Measurements from ENCODE around the gene MPDZ. TPM values are rescaled to one million over a fixed set of nuclear protein-coding genes. Genes with fewer than 3 reads are reported as not detected.

MPDZ gene
- total and polyA plus RNA-seq, 2 of the 13 experiments (the other 11 are each of a cell fraction or from before 2014, with no cell fraction given): 12.4 to 14.7 TPM

GRCh38 chr9:13322828-13323550, 43.5 kb upstream of the MPDZ start:
- no TSS peak for BruUV-seq (replicated peaks)
- intact Hi-C loops (cut with micrococcal nuclease; ENCODE audit: unreplicated experiment) (no loop called here), in situ Hi-C loops (cut with HindIII; ENCODE audit: extremely low pct_ligation_motif_present, low pct_unique_long_range_greater_than_20kb) (no loop called here)
- H3K4me2 ChIP-seq (ENCODE audit: low read depth, low read length): no peak overlapping the region
- H3K79me2 ChIP-seq (ENCODE audit: insufficient read depth, low read length): no peaks in the 10 kb centered on the region
- ChIA-PET CTCF (ENCODE audit: low intra/inter-chr PET ratio, low total read pairs) (no interaction called here), POLR2A (no interaction called here)
- DNase-seq (ENCODE audit: low spot score): no peak
- WGBS (ENCODE audit: low lambda C conversion rate): 51% methylated on average over 29 of the region's 29 CpGs
- H3K36me3 ChIP-seq (replicated peaks in 1 of 2; ENCODE audit: control insufficient read depth in 1 of 2, insufficient read depth in 2 of 2, low read length in 2 of 2): no peaks in the 10 kb centered on the region
- H3K27me3 ChIP-seq (ENCODE audit: control insufficient read depth in 1 of 2, insufficient read depth in 2 of 2, low read length in 2 of 2): no peaks in the 10 kb centered on the region
- H3K4me3 ChIP-seq (replicated peaks in 1 of 3; ENCODE audit: insufficient read depth in 1 of 3, low read depth in 2 of 3, low read length in 3 of 3): no peak overlapping the region
- H3K9me3 ChIP-seq (ENCODE audit: low read length): peaks cover 9% of the 10 kb centered on the region; the same call in 1 of the 2 replicates
- H3K9ac ChIP-seq (ENCODE audit: insufficient read depth, low read depth, low read length): no peak overlapping the region
- no peaks in the 10 kb centered on the region for H3K4me1 ChIP-seq (ENCODE audit: insufficient read depth, low read length)
- H4K20me1 ChIP-seq (ENCODE audit: insufficient read depth, low read length): no peaks in the 10 kb centered on the region
- no peak for ATAC-seq
- peak overlapping the region; percentile 15 for H2AFZ ChIP-seq (ENCODE audit: low read length)
- no peak for FAIRE-seq
- TF ChIP-seq PBX3 (CRISPR knock-in tag; IDR thresholded peaks at IDR 0.05; ENCODE audit: borderline replicate concordance) (no peak), ZNF605 (CRISPR knock-in tag; IDR thresholded peaks at IDR 0.05) (no peak), RARA (CRISPR knock-in tag; IDR thresholded peaks at IDR 0.05) (no peak), RFX1 (IDR thresholded peaks at IDR 0.05) (no peak), SKI (IDR thresholded peaks at IDR 0.05; ENCODE audit: partially characterized antibody) (no peak), ZSCAN9 (CRISPR knock-in tag; IDR thresholded peaks at IDR 0.05; ENCODE audit: borderline replicate concordance) (no peak), HMG20B (CRISPR knock-in tag; conservative IDR thresholded peaks at IDR 0.05) (no peak), REL (CRISPR knock-in tag; conservative IDR thresholded peaks at IDR 0.05) (no peak), CBX5 (CRISPR knock-in tag; IDR thresholded peaks at IDR 0.05; ENCODE audit: borderline replicate concordance) (no peak), NFYC (CRISPR knock-in tag; IDR thresholded peaks at IDR 0.05) (no peak), TBL1XR1 (IDR thresholded peaks at IDR 0.05; ENCODE audit: borderline replicate concordance, low read length, partially characterized antibody) (no peak), HOXD1 (CRISPR knock-in tag; IDR thresholded peaks at IDR 0.05) (no peak)
- TF ChIP-seq, protein P1, sequence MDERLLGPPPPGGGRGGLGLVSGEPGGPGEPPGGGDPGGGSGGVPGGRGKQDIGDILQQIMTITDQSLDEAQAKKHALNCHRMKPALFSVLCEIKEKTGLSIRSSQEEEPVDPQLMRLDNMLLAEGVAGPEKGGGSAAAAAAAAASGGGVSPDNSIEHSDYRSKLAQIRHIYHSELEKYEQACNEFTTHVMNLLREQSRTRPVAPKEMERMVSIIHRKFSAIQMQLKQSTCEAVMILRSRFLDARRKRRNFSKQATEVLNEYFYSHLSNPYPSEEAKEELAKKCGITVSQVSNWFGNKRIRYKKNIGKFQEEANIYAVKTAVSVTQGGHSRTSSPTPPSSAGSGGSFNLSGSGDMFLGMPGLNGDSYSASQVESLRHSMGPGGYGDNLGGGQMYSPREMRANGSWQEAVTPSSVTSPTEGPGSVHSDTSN (CRISPR knock-in tag; IDR thresholded peaks at IDR 0.05): no peak
- TF ChIP-seq, protein P2, sequence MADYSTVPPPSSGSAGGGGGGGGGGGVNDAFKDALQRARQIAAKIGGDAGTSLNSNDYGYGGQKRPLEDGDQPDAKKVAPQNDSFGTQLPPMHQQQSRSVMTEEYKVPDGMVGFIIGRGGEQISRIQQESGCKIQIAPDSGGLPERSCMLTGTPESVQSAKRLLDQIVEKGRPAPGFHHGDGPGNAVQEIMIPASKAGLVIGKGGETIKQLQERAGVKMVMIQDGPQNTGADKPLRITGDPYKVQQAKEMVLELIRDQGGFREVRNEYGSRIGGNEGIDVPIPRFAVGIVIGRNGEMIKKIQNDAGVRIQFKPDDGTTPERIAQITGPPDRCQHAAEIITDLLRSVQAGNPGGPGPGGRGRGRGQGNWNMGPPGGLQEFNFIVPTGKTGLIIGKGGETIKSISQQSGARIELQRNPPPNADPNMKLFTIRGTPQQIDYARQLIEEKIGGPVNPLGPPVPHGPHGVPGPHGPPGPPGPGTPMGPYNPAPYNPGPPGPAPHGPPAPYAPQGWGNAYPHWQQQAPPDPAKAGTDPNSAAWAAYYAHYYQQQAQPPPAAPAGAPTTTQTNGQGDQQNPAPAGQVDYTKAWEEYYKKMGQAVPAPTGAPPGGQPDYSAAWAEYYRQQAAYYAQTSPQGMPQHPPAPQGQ (CRISPR knock-in tag; IDR thresholded peaks at IDR 0.05; ENCODE audit: borderline replicate concordance): no peak
- H3K27ac ChIP-seq (ENCODE audit: extremely low read length, insufficient read depth, low read length): no peak overlapping the region
